Smooth muscle cell (in vitro differentiated cells): Measurements from ENCODE around the gene ARRB1. TPM values are rescaled to one million over a fixed set of nuclear protein-coding genes. Genes with fewer than 3 reads are reported as not detected.

Experiments used
- DNase-seq: peaks from one replicate; lab custom pipeline; 2025; ENCODE audit not compliant: unreplicated experiment; lab: John Stamatoyannopoulos, UW
- H2AFZ ChIP-seq: fragments of 200-600 bp; sonication (generic); 2 replicates; pipeline ENCODE4 v1.6.0; 2016; ENCODE audit warnings: antibody characterized with exemption, low read depth, mild to moderate bottlenecking
- H3F3A ChIP-seq: fragments of 200-600 bp; sonication (generic); 2 replicates; pipeline ENCODE4 v1.6.0; 2017; ENCODE audit warnings: antibody characterized with exemption, low read depth
- H3K27ac ChIP-seq: fragments of 200-600 bp; sonication (generic); 2 replicates; pipeline ENCODE4 v1.5.1; 2016; ENCODE audit warnings: low read depth, mild to moderate bottlenecking
- H3K27me3 ChIP-seq: fragments of 200-600 bp; sonication (generic); 2 replicates; pipeline ENCODE4 v1.6.1; 2016; ENCODE audit warnings: low read depth, mild to moderate bottlenecking
- H3K36me3 ChIP-seq: fragments of 200-600 bp; sonication (generic); 2 replicates; pipeline ENCODE4 v1.5.1; 2016; ENCODE audit warnings: low read depth
- H3K4me1 ChIP-seq: fragments of 200-600 bp; sonication (generic); 2 replicates; pipeline ENCODE4 v1.5.1; 2016; ENCODE audit warnings: low read depth
- H3K4me2 ChIP-seq: fragments of 200-600 bp; sonication (generic); 2 replicates; pipeline ENCODE4 v1.6.0; 2016; ENCODE audit warnings: mild to moderate bottlenecking
- H3K4me3 ChIP-seq: fragments of 200-600 bp; sonication (generic); 2 replicates; pipeline ENCODE4 v1.5.1; 2016; ENCODE audit warnings: mild to moderate bottlenecking
- H3K79me2 ChIP-seq: fragments of 200-600 bp; sonication (generic); 2 replicates; pipeline ENCODE4 v1.6.0; 2016; ENCODE audit warnings: low read depth, mild to moderate bottlenecking
- H3K9ac ChIP-seq: fragments of 200-600 bp; sonication (generic); 2 replicates; pipeline ENCODE4 v1.6.0; 2016; ENCODE audit warnings: low read depth
- H3K9me3 ChIP-seq: fragments of 200-600 bp; sonication (generic); replicated peaks from 2 replicates; pipeline ENCODE4 v1.5.1; 2016; ENCODE audit warnings: low read depth
- H4K20me1 ChIP-seq: fragments of 200-600 bp; sonication (generic); 2 replicates; pipeline ENCODE4 v1.6.0; 2016; ENCODE audit warnings: low read depth
- CTCF ChIP-seq: fragments of 200-600 bp; sonication (generic); IDR thresholded peaks from 2 replicates; pipeline ENCODE4 v1.5.1; 2017; ENCODE audit warnings: borderline replicate concordance, mild to moderate bottlenecking, antibody characterized with exemption; ENCODE audit not compliant: insufficient read depth, poor library complexity, severe bottlenecking
- WGBS: methylation state at CpG from one replicate; pipeline ENCODE4 v1.1.7; 2016; ENCODE audit warnings: low lambda C conversion rate; 5-methylcytosine and 5-hydroxymethylcytosine counted together
- polyA plus RNA-seq: library from polyadenylated mRNA; unstranded; fragments of >200 nt; fragmentation: Nextera tagmentation; extraction: Ambion mirVana; gene quantifications from 2 replicates; pipeline ENCODE4 v1.2.1, GENCODE V29; 2016
- total RNA-seq: library from RNA; depleted of rRNA; stranded (reverse); fragments of >200 nt; gene quantifications from 2 replicates; pipeline ENCODE4 v1.2.3, GENCODE V29; 2014

Gene ARRB1
- total and polyA plus RNA-seq, 2 experiments from 2014 or later = 4.6 to 16.9 TPM

- Histone ChIP-seq H3K27me3 (no peaks in the 10 kb centered on the region), H2AFZ (no peak overlapping the region), H3K4me2 (peak overlapping the region; percentile 58), H3F3A (peaks cover 25% of the 10 kb centered on the region), H3K79me2 (peaks cover 27% of the 10 kb centered on the region), H3K4me1 (peaks cover 45% of the 10 kb centered on the region), H3K9ac (peak overlapping the region; percentile 9), H3K4me3 (no peak overlapping the region), H3K9me3 (no peaks in the 10 kb centered on the region), H4K20me1 (peaks cover 3% of the 10 kb centered on the region), H3K27ac (peak overlapping the region; percentile 74), H3K36me3 (no peaks in the 10 kb centered on the region)
- DNase-seq = no peak
- WGBS = 13% methylated on average over 14 of the region's 14 CpGs
- no peak for TF ChIP-seq CTCF
Measured at GRCh38 chr11:75339685-75340409, 11.6 kb downstream of the ARRB1 start.

DNA sequence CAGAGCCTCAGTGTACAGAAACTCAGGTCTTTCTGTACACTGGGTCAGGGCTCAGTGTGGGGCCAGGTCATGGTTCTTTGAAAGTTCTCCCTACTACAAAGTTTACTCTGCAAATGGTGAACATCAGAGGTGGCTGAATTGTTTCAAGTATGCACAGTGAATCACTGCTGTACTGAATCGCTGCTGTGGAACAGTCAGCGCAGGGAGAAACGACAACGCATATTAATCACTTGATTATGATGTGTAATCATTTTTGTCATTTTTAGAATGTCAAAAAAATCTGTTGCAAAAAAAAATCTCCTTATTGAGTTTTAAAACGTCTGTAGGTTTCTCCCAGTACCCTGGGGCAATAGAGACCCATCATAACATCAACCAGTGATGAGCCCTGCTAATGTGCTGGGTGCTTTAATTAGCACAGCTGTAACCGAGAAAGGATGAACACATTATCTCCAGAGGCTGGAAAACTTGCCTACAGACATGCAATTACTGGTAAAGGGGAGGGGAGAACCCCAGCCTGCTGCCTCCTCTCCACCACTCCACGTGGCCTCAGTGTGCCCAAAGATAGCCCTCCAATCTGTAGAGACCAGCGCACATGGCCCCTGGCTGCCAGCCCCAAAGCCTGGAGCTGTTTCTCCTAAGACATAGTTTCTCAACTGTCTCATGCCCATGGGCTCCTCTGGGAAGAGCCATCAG, 12.8 kb downstream of the ARRB1 start:
- H4K20me1 ChIP-seq = no peaks in the 10 kb centered on the region
- H3K9me3 ChIP-seq = no peaks in the 10 kb centered on the region
- H2AFZ ChIP-seq = no peak overlapping the region
- TF ChIP-seq CTCF = no peak
- H3K4me3 ChIP-seq = no peak overlapping the region
- H3K36me3 ChIP-seq = no peaks in the 10 kb centered on the region
- no peaks in the 10 kb centered on the region for H3K27me3 ChIP-seq
- peak; percentile 43 for DNase-seq
- H3K79me2 ChIP-seq = peaks cover 30% of the 10 kb centered on the region
- 16% methylated on average over 8 of the region's 8 CpGs for WGBS
- H3K4me2 ChIP-seq = peak overlapping the region; percentile 58
- H3K27ac ChIP-seq = peak overlapping the region; percentile 74
- peaks cover 25% of the 10 kb centered on the region for H3F3A ChIP-seq
- H3K4me1 ChIP-seq = peaks cover 45% of the 10 kb centered on the region
- peak overlapping the region; percentile 9 for H3K9ac ChIP-seq

- no peak overlapping the region for H2AFZ ChIP-seq
- DNase-seq = no peak
- H3K79me2 ChIP-seq = peaks cover 37% of the 10 kb centered on the region
- no peaks in the 10 kb centered on the region for H3K9me3 ChIP-seq
- 12% methylated on average over 6 of the region's 6 CpGs for WGBS
- no peak for TF ChIP-seq CTCF
- H3K9ac ChIP-seq = no peak overlapping the region
- H3K27me3 ChIP-seq = no peaks in the 10 kb centered on the region
- no peaks in the 10 kb centered on the region for H3K36me3 ChIP-seq
- H4K20me1 ChIP-seq = no peaks in the 10 kb centered on the region
- H3K27ac ChIP-seq = peak overlapping the region; percentile 74
- H3K4me3 ChIP-seq = no peak overlapping the region
- H3K4me2 ChIP-seq = peak overlapping the region; percentile 58
- H3K4me1 ChIP-seq = peaks cover 32% of the 10 kb centered on the region
- H3F3A ChIP-seq = peaks cover 25% of the 10 kb centered on the region
Measured at GRCh38 chr11:75337195-75337654, 14.2 kb downstream of the ARRB1 start.
